Measurements from ENCODE around the gene C1RL.

- TF ChIP-seq EZH2 (IDR thresholded peaks at IDR 0.05) (no peak), CTCF (IDR thresholded peaks at IDR 0.05 in 2 of 3, conservative IDR thresholded peaks at IDR 0.05 in 1 of 3; ENCODE audit: borderline replicate concordance in 1 of 3, insufficient read depth in 1 of 3, low read depth in 2 of 3, low read length in 2 of 3) (no peak), SP1 (IDR thresholded peaks at IDR 0.05; ENCODE audit: low read depth) (no peak), ATF3 (IDR thresholded peaks at IDR 0.05) (no peak), POLR2A (IDR thresholded peaks at IDR 0.05; ENCODE audit: borderline replicate concordance, extremely low read depth, insufficient read depth, insufficient read length) (no peak), SRF (IDR thresholded peaks at IDR 0.05; ENCODE audit: low read depth) (no peak), SIN3A (IDR thresholded peaks at IDR 0.05; ENCODE audit: low read depth) (no peak), POLR2AphosphoS5 (IDR thresholded peaks at IDR 0.05; ENCODE audit: low read depth, low read length) (no peak)
Observed at GRCh38 chr12:7127916-7128626, 19.1 kb upstream of the C1RL start.
